Measurements from ENCODE around the gene PLAC8. TPM values are rescaled to one million over a fixed set of nuclear protein-coding genes. Genes with fewer than 3 reads are reported as not detected.

PLAC8 gene
- total and polyA plus RNA-seq, 2 of the 13 experiments (the other 11 are each of a cell fraction or from before 2014, with no cell fraction given): 3.0 to 174 TPM

DNA sequence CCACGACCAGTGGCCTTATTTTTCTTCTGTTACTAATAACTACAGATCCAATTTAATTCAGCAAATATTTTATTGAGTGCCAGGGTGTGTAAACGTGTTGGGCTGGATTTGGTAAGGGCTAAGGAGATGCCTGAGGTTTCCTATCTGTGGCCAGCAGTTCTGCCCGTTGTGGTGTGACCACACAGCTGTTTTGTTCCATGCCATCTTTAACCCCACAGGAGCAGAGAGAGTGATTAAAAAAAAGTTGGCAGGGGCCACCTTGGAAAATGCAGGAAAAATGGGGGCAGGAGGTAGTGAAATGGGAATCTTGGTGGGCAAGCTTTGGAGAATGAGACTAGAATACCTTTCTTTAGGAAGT, 1.1 kb downstream of the PLAC8 start (continued):
- TF ChIP-seq NAIF1 (CRISPR knock-in tag; IDR thresholded peaks at IDR 0.05; ENCODE audit: borderline replicate concordance) (no peak), HNRNPL (IDR thresholded peaks at IDR 0.05; ENCODE audit: low read depth, low read length) (0 out of 2 replicates have a peak, but pooled peaks have one; percentile 35), SYNCRIP (IDR thresholded peaks at IDR 0.05; ENCODE audit: insufficient read depth, low read depth, low read length) (no peak), GATAD2A (CRISPR knock-in tag; IDR thresholded peaks at IDR 0.05) (no peak)
- TF ChIP-seq, protein P1, sequence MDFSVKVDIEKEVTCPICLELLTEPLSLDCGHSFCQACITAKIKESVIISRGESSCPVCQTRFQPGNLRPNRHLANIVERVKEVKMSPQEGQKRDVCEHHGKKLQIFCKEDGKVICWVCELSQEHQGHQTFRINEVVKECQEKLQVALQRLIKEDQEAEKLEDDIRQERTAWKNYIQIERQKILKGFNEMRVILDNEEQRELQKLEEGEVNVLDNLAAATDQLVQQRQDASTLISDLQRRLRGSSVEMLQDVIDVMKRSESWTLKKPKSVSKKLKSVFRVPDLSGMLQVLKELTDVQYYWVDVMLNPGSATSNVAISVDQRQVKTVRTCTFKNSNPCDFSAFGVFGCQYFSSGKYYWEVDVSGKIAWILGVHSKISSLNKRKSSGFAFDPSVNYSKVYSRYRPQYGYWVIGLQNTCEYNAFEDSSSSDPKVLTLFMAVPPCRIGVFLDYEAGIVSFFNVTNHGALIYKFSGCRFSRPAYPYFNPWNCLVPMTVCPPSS (IDR thresholded peaks at IDR 0.05): no peak
- TF ChIP-seq, protein P2, sequence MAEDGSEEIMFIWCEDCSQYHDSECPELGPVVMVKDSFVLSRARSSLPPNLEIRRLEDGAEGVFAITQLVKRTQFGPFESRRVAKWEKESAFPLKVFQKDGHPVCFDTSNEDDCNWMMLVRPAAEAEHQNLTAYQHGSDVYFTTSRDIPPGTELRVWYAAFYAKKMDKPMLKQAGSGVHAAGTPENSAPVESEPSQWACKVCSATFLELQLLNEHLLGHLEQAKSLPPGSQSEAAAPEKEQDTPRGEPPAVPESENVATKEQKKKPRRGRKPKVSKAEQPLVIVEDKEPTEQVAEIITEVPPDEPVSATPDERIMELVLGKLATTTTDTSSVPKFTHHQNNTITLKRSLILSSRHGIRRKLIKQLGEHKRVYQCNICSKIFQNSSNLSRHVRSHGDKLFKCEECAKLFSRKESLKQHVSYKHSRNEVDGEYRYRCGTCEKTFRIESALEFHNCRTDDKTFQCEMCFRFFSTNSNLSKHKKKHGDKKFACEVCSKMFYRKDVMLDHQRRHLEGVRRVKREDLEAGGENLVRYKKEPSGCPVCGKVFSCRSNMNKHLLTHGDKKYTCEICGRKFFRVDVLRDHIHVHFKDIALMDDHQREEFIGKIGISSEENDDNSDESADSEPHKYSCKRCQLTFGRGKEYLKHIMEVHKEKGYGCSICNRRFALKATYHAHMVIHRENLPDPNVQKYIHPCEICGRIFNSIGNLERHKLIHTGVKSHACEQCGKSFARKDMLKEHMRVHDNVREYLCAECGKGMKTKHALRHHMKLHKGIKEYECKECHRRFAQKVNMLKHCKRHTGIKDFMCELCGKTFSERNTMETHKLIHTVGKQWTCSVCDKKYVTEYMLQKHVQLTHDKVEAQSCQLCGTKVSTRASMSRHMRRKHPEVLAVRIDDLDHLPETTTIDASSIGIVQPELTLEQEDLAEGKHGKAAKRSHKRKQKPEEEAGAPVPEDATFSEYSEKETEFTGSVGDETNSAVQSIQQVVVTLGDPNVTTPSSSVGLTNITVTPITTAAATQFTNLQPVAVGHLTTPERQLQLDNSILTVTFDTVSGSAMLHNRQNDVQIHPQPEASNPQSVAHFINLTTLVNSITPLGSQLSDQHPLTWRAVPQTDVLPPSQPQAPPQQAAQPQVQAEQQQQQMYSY (CRISPR knock-in tag; IDR thresholded peaks at IDR 0.05): no peak

DNA sequence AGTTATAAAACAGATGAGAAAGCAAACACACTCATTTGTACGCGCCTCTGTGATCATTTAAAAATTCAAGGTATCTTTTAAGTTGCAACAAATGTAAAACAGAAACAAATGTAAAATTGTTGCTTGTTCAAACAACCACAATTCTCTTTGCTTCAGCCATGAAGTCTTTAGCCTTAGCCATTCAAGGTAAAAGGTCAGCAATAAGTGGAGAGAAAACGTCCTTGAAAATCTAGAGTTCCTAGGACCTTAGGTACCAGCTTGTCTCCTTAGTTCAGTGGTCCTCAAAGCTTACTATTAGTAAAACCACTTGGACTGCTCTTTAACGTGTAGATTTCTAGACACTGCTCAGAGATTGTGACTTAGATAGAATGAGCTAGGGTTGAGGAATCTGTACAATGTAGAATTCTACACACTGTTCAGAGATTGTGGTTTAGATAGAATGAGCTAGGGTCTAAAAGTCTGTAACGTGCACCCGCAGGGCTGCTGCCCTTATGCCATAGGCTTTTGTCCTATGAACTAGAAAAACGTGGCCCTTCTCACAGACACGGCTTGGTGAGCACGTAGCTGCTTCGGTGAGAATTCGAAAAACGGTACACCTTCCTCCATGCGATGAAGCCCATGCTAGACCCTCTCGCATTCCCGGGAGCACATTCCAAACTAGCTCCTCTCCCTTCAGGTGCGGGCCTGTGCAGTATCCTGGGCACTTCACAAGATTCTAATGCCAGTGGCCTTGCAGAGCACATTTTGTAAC, 1.7 kb downstream of the PLAC8 start:
- FAIRE-seq (peak; percentile 53), ATAC-seq (peak; percentile 84), DNase-seq (ENCODE audit: low spot score) (peak; percentile 58)
- Histone ChIP-seq H3K36me3 (replicated peaks in 1 of 2; ENCODE audit: control insufficient read depth in 1 of 2, insufficient read depth in 2 of 2, low read length in 2 of 2) (peaks cover 0 to 6% of the 10 kb centered on the region in 2 experiments; a peak in 1 of 5 replicates), H3K9me3 (ENCODE audit: low read length) (no peaks in the 10 kb centered on the region), H4K20me1 (ENCODE audit: insufficient read depth, low read length) (peaks cover 3% of the 10 kb centered on the region; the same call in 1 of the 2 replicates), H2AFZ (ENCODE audit: low read length) (no peak overlapping the region), H3K27ac (ENCODE audit: extremely low read length, insufficient read depth, low read length) (peak overlapping the region; percentile 78), H3K9ac (ENCODE audit: insufficient read depth, low read depth, low read length) (peak overlapping the region; percentile 77), H3K4me3 (replicated peaks in 1 of 3; ENCODE audit: insufficient read depth in 1 of 3, low read depth in 2 of 3, low read length in 3 of 3) (peak overlapping the region; percentile 62 to 83 (median 72)), H3K79me2 (ENCODE audit: insufficient read depth, low read length) (peaks cover 50% of the 10 kb centered on the region), H3K4me1 (ENCODE audit: insufficient read depth, low read length) (peaks cover 45% of the 10 kb centered on the region), H3K27me3 (ENCODE audit: control insufficient read depth in 1 of 2, insufficient read depth in 2 of 2, low read length in 2 of 2) (no peaks in the 10 kb centered on the region), H3K4me2 (ENCODE audit: low read depth, low read length) (peak overlapping the region; percentile 78)
- BruUV-seq (replicated peaks): no TSS peak
- intact Hi-C loops (cut with micrococcal nuclease; ENCODE audit: unreplicated experiment) (loop anchor here (1.0 kb wide), 1 partner anchor 171 kb away; the partner anchor contains the start of gene COQ2), in situ Hi-C loops (cut with HindIII; ENCODE audit: extremely low pct_ligation_motif_present, low pct_unique_long_range_greater_than_20kb) (no loop called here)
- 19% methylated on average over 11 of the region's 16 CpGs for WGBS (ENCODE audit: low lambda C conversion rate)
- POLR2A ChIA-PET: interaction anchor here (0.7 to 1.2 kb wide), 3 partner anchors 27 to 172 kb away, joined by 3 to 4 read pairs (median 3); partner anchors contain the start of gene COQ2
- CTCF ChIA-PET (ENCODE audit: low intra/inter-chr PET ratio, low total read pairs): no interaction called here
- TF ChIP-seq RXRB (CRISPR knock-in tag; IDR thresholded peaks at IDR 0.05; ENCODE audit: borderline replicate concordance): no peak
- TF ChIP-seq, protein P3, sequence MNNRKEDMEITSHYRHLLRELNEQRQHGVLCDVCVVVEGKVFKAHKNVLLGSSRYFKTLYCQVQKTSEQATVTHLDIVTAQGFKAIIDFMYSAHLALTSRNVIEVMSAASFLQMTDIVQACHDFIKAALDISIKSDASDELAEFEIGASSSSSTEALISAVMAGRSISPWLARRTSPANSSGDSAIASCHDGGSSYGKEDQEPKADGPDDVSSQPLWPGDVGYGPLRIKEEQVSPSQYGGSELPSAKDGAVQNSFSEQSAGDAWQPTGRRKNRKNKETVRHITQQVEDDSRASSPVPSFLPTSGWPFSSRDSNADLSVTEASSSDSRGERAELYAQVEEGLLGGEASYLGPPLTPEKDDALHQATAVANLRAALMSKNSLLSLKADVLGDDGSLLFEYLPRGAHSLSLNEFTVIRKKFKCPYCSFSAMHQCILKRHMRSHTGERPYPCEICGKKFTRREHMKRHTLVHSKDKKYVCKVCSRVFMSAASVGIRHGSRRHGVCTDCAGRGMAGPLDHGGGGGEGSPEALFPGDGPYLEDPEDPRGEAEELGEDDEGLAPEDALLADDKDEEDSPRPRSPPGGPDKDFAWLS (CRISPR knock-in tag; IDR thresholded peaks at IDR 0.05; ENCODE audit: borderline replicate concordance): no peak
- peak; percentile 50 for TF ChIP-seq SALL1 (CRISPR knock-in tag; IDR thresholded peaks at IDR 0.05)
- no peak for TF ChIP-seq ZNF775 (CRISPR knock-in tag; IDR thresholded peaks at IDR 0.05; ENCODE audit: borderline replicate concordance)
- no peak for TF ChIP-seq TBX2 (CRISPR knock-in tag; IDR thresholded peaks at IDR 0.05; ENCODE audit: borderline replicate concordance)
- TF ChIP-seq, protein P4, sequence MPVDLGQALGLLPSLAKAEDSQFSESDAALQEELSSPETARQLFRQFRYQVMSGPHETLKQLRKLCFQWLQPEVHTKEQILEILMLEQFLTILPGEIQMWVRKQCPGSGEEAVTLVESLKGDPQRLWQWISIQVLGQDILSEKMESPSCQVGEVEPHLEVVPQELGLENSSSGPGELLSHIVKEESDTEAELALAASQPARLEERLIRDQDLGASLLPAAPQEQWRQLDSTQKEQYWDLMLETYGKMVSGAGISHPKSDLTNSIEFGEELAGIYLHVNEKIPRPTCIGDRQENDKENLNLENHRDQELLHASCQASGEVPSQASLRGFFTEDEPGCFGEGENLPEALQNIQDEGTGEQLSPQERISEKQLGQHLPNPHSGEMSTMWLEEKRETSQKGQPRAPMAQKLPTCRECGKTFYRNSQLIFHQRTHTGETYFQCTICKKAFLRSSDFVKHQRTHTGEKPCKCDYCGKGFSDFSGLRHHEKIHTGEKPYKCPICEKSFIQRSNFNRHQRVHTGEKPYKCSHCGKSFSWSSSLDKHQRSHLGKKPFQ (CRISPR knock-in tag; IDR thresholded peaks at IDR 0.05; ENCODE audit: insufficient replicate concordance): peak; percentile 39
- no peak for TF ChIP-seq ELF4 (CRISPR knock-in tag; IDR thresholded peaks at IDR 0.05; ENCODE audit: borderline replicate concordance)

Data from HepG2 (cell line).